CD14-positive monocyte (primary cell): Measurements from ENCODE around the gene MFRP. TPM values are rescaled to one million over a fixed set of nuclear protein-coding genes. Genes with fewer than 3 reads are reported as not detected.

Source experiments
- DNase-seq, 3 donors: peaks; one replicate each; pipeline ENCODE4 v3.0.0-alpha.2; 2011 to 2022
- H2AFZ ChIP-seq: 2 replicates; pipeline ENCODE4 v1.6.0; 2012; ENCODE audit warnings: mild to moderate bottlenecking, low read depth, low read length, inconsistent platforms; ENCODE audit not compliant: insufficient read depth, poor library complexity, severe bottlenecking
- H3K27ac ChIP-seq, 2 donors: 1 replicate in 1 of 2; 2 replicates in 1 of 2; pipeline ENCODE4 v1.5.1; 2012 to 2013; ENCODE audit warnings: low read length in 2 of 2, control low read depth in 1 of 2, inconsistent platforms in 1 of 2, low read depth in 1 of 2, mild to moderate bottlenecking in 1 of 2
- H3K27me3 ChIP-seq, 2 donors: one replicate each; pipeline versions ENCODE4 v1.6.0 to v1.6.1; 2011 to 2013; ENCODE audit warnings: low read length in 2 of 2; ENCODE audit not compliant: control insufficient read depth in 2 of 2, insufficient read depth in 2 of 2
- H3K36me3 ChIP-seq, 2 donors: replicated peaks in 1 of 2; 1 replicate in 1 of 2; 2 replicates in 1 of 2; pipeline versions ENCODE4 v1.5.1 to v1.6.1; 2012 to 2013; ENCODE audit warnings: low read length in 2 of 2, control low read depth in 1 of 2, inconsistent platforms in 1 of 2, mild to moderate bottlenecking in 1 of 2; ENCODE audit not compliant: insufficient read depth in 2 of 2, control insufficient read depth in 1 of 2
- H3K4me1 ChIP-seq, 2 donors: 1 replicate in 1 of 2; 2 replicates in 1 of 2; pipeline versions ENCODE4 v1.5.1 to v1.6.1; 2012 to 2013; ENCODE audit warnings: low read length in 2 of 2, control low read depth in 1 of 2, inconsistent platforms in 1 of 2, mild to moderate bottlenecking in 1 of 2, moderate library complexity in 1 of 2; ENCODE audit not compliant: insufficient read depth in 2 of 2, control insufficient read depth in 1 of 2
- H3K4me2 ChIP-seq: replicated peaks from 2 replicates; pipeline ENCODE3; 2012; ENCODE audit warnings: low read length, moderate library complexity, mild to moderate bottlenecking; ENCODE audit not compliant: poor library complexity, severe bottlenecking; ENCODE audit errors: extremely low read depth
- H3K4me3 ChIP-seq, 3 experiments: fragments of 200-600 bp in 1 of 3; sonication (generic) in 1 of 3; replicated peaks in 1 of 3; 1 replicate in 2 of 3; 2 replicates in 1 of 3; pipeline ENCODE4 v1.5.1; 2011 to 2013; ENCODE audit warnings: low read length in 3 of 3, mild to moderate bottlenecking in 3 of 3, control low read depth in 2 of 3, low read depth in 2 of 3, inconsistent platforms in 1 of 3, moderate library complexity in 1 of 3
- H3K79me2 ChIP-seq: 2 replicates; pipeline ENCODE4 v1.6.0; 2012; ENCODE audit warnings: mild to moderate bottlenecking, control low read depth, inconsistent platforms, low read length, moderate library complexity; ENCODE audit not compliant: insufficient read depth
- H3K9ac ChIP-seq: 2 replicates; pipeline ENCODE4 v1.6.0; 2017; ENCODE audit warnings: low read length, mild to moderate bottlenecking; ENCODE audit not compliant: insufficient read depth, poor library complexity, severe bottlenecking
- H3K9me3 ChIP-seq, 2 donors: replicated peaks in 1 of 2; 1 replicate in 1 of 2; 2 replicates in 1 of 2; pipeline versions ENCODE4 v1.5.1 to v1.6.1; 2012 to 2013; ENCODE audit warnings: low read length in 2 of 2, control low read depth in 1 of 2; ENCODE audit not compliant: control insufficient read depth in 1 of 2, insufficient read depth in 1 of 2
- H4K20me1 ChIP-seq: 2 replicates; pipeline ENCODE4 v1.6.0; 2012; ENCODE audit warnings: mild to moderate bottlenecking, low read length, control low read depth, moderate library complexity; ENCODE audit not compliant: insufficient read depth
- H3K27ac Mint-ChIP-seq, 7 donors: one replicate each; pipeline ENCODE4 v1.8.0; 2020; ENCODE audit warnings: mild to moderate bottlenecking in 7 of 7, mixed read lengths in 7 of 7, moderate library complexity in 6 of 7, inconsistent platforms in 2 of 7
- H3K27me3 Mint-ChIP-seq, 3 donors: one replicate each; pipeline ENCODE4 v1.8.0; 2021 to 2022; ENCODE audit warnings: low read depth in 3 of 3, mild to moderate bottlenecking in 3 of 3, mixed read lengths in 3 of 3, moderate library complexity in 3 of 3, inconsistent platforms in 1 of 3
- H3K36me3 Mint-ChIP-seq, 2 donors: one replicate each; pipeline ENCODE4 v1.8.0; 2020; ENCODE audit warnings: mixed read lengths in 2 of 2, inconsistent platforms in 1 of 2, mild to moderate bottlenecking in 1 of 2
- H3K4me1 Mint-ChIP-seq: one replicate; pipeline ENCODE4 v1.8.0; 2020; ENCODE audit warnings: mild to moderate bottlenecking, mixed read lengths
- H3K4me3 Mint-ChIP-seq, 2 donors: one replicate each; pipeline ENCODE4 v1.8.0; 2020; ENCODE audit warnings: mild to moderate bottlenecking in 2 of 2, mixed read lengths in 2 of 2, moderate library complexity in 1 of 2
- H3K9me3 Mint-ChIP-seq, 7 donors: one replicate each; pipeline ENCODE4 v1.8.0; 2020 to 2022; ENCODE audit warnings: mixed read lengths in 7 of 7, mild to moderate bottlenecking in 6 of 7, moderate library complexity in 6 of 7, inconsistent platforms in 2 of 7
- WGBS: methylation state at CpG from one replicate; pipeline ENCODE4 v1.1.5; 2013; ENCODE audit warnings: missing lambda C conversion rate; ENCODE audit not compliant: insufficient coverage; 5-methylcytosine and 5-hydroxymethylcytosine counted together
- intact Hi-C, 2 donors: fragments of 100-400 bp; cut with micrococcal nuclease; formaldehyde crosslinking; loops; one replicate each; pipeline versions ENCODE4 v1.15.0 to v1.15.1; 2023
- polyA plus RNA-seq, 3 donors: library from polyadenylated mRNA; depleted of rRNA in 1 of 3; unstranded in 2 of 3; stranded (reverse) in 1 of 3; fragments of 300-500 nt in 2 of 3; fragments of >200 nt in 1 of 3; fragmentation: Illumina TruSeq in 2 of 3; gene quantifications; 1 replicate in 2 of 3; 2 replicates in 1 of 3; pipeline ENCODE4 v1.2.3, GENCODE V29; 2012 to 2021
- TF ChIP-seq, protein P1 (sequence below): fragments of 200-600 bp; IDR thresholded peaks from one replicate; pipeline ENCODE4 v1.8.0; 2022; ENCODE audit warnings: antibody characterized with exemption, mild to moderate bottlenecking

MFRP gene
- polyA plus RNA-seq, 3 donors: not detected

GRCh38 chr11:119350302-119350701 lies 3.8 kb upstream of the MFRP start:
- Histone ChIP-seq H3K27me3 (peaks cover 2 to 17% of the 10 kb centered on the region in 2 donors), H3K79me2 (no peaks in the 10 kb centered on the region), H3K4me1 (no peaks in the 10 kb centered on the region), H3K27ac (no peak overlapping the region), H3K4me2 (no peak overlapping the region), H3K9me3 (no peaks in the 10 kb centered on the region), H3K9ac (no peak overlapping the region), H3K36me3 (no peaks in the 10 kb centered on the region), H4K20me1 (no peaks in the 10 kb centered on the region), H2AFZ (no peak overlapping the region), H3K4me3 (no peak overlapping the region)
- TF ChIP-seq, protein P1, sequence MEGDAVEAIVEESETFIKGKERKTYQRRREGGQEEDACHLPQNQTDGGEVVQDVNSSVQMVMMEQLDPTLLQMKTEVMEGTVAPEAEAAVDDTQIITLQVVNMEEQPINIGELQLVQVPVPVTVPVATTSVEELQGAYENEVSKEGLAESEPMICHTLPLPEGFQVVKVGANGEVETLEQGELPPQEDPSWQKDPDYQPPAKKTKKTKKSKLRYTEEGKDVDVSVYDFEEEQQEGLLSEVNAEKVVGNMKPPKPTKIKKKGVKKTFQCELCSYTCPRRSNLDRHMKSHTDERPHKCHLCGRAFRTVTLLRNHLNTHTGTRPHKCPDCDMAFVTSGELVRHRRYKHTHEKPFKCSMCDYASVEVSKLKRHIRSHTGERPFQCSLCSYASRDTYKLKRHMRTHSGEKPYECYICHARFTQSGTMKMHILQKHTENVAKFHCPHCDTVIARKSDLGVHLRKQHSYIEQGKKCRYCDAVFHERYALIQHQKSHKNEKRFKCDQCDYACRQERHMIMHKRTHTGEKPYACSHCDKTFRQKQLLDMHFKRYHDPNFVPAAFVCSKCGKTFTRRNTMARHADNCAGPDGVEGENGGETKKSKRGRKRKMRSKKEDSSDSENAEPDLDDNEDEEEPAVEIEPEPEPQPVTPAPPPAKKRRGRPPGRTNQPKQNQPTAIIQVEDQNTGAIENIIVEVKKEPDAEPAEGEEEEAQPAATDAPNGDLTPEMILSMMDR: no peak
- Mint-ChIP-seq H3K9me3 (no peaks in the 10 kb centered on the region), H3K36me3 (no peaks in the 10 kb centered on the region), H3K4me1 (no peaks in the 10 kb centered on the region), H3K27me3 (peaks cover 22 to 44% (median 24%) of the 10 kb centered on the region in 3 donors), H3K4me3 (no peak overlapping the region), H3K27ac (no peak overlapping the region)
- DNase-seq: no peak
- WGBS: 45% methylated on average over 2 of the region's 6 CpGs
- intact Hi-C loops: no loop called here

DNA sequence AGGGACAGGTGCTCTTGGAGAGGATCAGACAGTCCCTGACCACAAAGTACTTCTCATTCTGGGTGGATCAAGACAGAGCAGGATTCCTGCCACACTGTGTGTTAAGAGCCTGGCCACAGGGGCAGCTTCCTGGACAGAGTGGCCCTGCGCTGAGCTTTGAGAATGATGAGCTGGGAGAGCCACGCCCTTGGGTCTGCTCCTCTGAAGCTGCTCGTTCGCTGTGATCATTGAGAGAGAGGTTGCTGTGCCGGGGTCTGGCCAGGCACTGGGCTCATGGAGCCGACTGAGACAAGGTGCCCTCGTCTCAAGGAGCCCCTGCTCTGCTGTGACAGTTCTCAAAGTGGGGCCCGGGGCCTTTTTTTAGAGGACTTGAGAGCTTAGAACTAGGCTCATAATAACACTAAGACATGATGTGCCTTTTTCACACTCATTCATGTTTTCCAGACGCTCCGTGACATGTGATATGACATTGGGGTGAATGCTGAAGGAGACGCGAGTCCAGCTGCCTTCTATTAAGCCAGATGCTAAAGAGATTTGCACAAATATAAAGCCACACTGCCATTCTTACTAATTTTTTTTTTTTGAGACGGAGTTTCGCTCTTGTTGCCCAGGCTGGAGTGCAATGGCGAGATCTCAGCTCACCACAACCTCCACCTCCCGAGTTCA lies 1.6 kb upstream of the MFRP start:
- no peak for DNase-seq
- Histone ChIP-seq H3K4me1 (no peaks in the 10 kb centered on the region), H3K79me2 (no peaks in the 10 kb centered on the region), H3K36me3 (no peaks in the 10 kb centered on the region), H3K9me3 (no peaks in the 10 kb centered on the region), H3K4me2 (no peak overlapping the region), H4K20me1 (no peaks in the 10 kb centered on the region), H3K27me3 (peaks cover 0 to 14% of the 10 kb centered on the region in 2 donors), H3K27ac (no peak overlapping the region), H2AFZ (no peak overlapping the region), H3K4me3 (no peak overlapping the region), H3K9ac (no peak overlapping the region)
- Mint-ChIP-seq H3K9me3 (no peaks in the 10 kb centered on the region), H3K4me3 (no peak overlapping the region), H3K27me3 (peaks cover 27 to 44% (median 36%) of the 10 kb centered on the region in 3 donors), H3K27ac (no peak overlapping the region), H3K4me1 (no peaks in the 10 kb centered on the region), H3K36me3 (no peaks in the 10 kb centered on the region)
- intact Hi-C loops: no loop called here
- TF ChIP-seq, protein P1: no peak
- 76% methylated on average over 6 of the region's 16 CpGs for WGBS
